Posterior vena cava (tissue), 2 donors: ENCODE results near the gene DLG5. TPM values are rescaled to one million over a fixed set of nuclear protein-coding genes. Genes with fewer than 3 reads are reported as not detected.
A peak's percentile ranks its signal among the peaks of the same experiment; 100 is the strongest.
"Not testable (repeated sequence)": the region's sequence is repeated elsewhere in the genome, so short reads cannot be mapped to it uniquely, and the experiment has no call there.

ENCODE experiments used
- DNase-seq: peaks from one replicate; pipeline ENCODE4 v3.0.0-alpha.2; 2020; ENCODE audit warnings: low spot score
- intact Hi-C, 2 donors: fragments of 100-400 bp; cut with DNase I; formaldehyde crosslinking; loops; one replicate each; pipeline versions ENCODE4 v1.14.1 to v1.14.2; 2022 to 2023
- total RNA-seq, 2 donors: library from RNA; stranded (reverse); fragmentation: NEBNext Ultra II Directional; extraction: Animal tissue kit (Norgen Biotek cat#: 25700); gene quantifications; one replicate each; pipeline ENCODE4 v1.2.1, GENCODE V29; 2021
- donor health status: DM: yes; HTN: yes; CAD: no.
- donor health status: DM: yes; HTN: yes; CAD: no.

Gene DLG5
- total RNA-seq, 2 donors from 2014 or later = 34.4 to 39.9 TPM

- peak; percentile 70 for DNase-seq
- intact Hi-C loops = no loop called here
These were observed 132.1 kb downstream of the DLG5 start for GRCh38 chr10:77794256-77795142.

GRCh38 chr10:77793831-77794230, 132.7 kb downstream of the DLG5 start:
- intact Hi-C loops = no loop called here
- DNase-seq = peak; percentile 70

GRCh38 chr10:77792155-77792554, 134.4 kb downstream of the DLG5 start:
- DNase-seq = peak; percentile 52
- intact Hi-C loops = no loop called here

GRCh38 chr10:77791506-77791905, 135.0 kb downstream of the DLG5 start:
- intact Hi-C loops = no loop called here
- DNase-seq = peak; percentile 36

DNA sequence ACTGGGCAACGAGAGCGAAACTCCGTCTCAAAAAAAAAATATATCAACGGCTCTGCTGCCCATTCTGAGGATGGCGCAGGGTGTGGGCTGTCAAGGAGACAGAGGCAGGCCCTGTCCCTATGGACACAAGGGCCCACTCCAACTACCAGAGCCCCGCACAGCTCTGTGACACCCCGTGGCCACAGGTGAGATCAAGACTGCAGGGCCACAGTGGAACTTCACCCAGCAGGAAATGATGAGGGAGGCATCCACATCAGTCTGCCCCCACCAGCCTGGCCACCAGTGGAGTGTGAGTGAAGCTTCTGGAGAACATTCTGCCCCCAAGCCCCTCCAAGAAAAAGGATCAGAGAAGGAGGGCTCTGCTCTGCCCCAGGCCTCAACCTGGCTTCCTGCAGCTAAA, 136.7 kb downstream of the DLG5 start:
- intact Hi-C loops = no loop called here
- DNase-seq = peak; percentile 53

GRCh38 chr10:77789016-77789415, 137.5 kb downstream of the DLG5 start:
- intact Hi-C loops = no loop called here
- peak; percentile 37 for DNase-seq

GRCh38 chr10:77788496-77789010, 138.0 kb downstream of the DLG5 start:
- intact Hi-C loops = no loop called here
- peak; percentile 74 for DNase-seq

- intact Hi-C loops = no loop called here
- DNase-seq = peak; percentile 57
These were observed 139.1 kb downstream of the DLG5 start for GRCh38 chr10:77787440-77787839.

DNA sequence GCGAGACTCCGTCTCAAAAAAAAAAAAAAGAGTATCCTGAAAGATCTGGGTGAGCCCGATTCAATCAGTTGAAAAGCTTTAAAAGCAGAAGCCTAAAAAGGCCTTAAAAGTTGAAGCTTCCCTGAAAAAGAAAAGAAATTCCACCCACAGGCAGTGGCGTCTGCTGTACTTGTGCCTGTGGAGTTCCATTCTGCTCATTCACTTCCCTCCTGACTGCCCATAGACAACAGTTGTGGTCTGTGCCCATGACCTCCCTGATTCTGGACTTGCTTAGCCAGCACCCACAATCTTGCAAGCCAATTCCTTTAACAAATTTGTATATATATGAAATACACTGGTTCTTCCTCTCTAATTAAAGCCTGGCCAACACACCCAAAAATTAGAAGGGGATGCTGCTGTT, 141.7 kb downstream of the DLG5 start:
- intact Hi-C loops = no loop called here
- no peak for DNase-seq

- intact Hi-C loops = no loop called here
- DNase-seq = peak; percentile 43
These were observed 144.1 kb downstream of the DLG5 start for GRCh38 chr10:77782328-77783061.

- intact Hi-C loops = no loop called here
These were observed 144.9 kb downstream of the DLG5 start for GRCh38 chr10:77781451-77782327.

DNA sequence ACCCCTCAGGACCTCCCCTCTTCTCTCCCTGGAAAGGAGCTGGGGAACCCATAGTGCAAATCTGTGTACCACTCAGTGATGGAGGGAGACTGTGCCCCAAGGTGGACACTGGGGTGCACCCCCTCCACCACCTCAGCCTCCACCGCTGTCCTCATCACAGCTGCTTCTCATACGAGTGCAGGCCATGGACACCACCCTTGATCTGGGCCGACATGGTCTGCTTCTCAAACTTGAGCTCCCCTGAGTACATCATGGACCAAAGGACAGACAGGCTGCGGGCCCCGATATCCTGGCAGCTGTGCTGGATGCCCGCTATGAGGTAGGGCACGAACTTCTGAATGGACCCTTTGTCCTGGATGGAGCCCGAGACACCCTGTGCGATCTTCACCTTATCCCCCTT, 146.4 kb downstream of the DLG5 start:
- peak; percentile 32 for DNase-seq
- intact Hi-C loops = no loop called here

More at GRCh38 chr10:77781451-77782327, 144.9 kb downstream of the DLG5 start:
- peak; percentile 75 for DNase-seq

DNA sequence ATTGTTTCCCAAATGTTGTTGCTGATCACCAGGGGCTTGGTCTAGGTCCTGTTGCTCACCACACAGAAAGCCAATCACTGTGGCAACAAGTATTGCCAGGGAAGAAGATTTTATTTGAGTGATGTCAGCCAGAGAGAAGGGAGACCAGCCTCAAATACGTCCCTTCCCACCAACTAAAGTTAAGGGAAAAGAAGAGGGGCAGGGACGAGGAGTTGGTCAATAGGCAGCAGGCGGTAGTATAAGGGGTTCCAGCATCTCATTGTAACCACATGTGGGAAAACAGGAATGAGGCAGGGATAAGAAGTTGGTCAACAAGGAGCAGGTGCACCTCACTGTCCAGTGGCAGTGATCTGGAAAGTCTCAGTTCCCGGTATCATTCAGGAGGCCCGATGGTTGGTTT, 150.1 kb downstream of the DLG5 start:
- intact Hi-C loops = no loop called here
- no peak for DNase-seq

DNA sequence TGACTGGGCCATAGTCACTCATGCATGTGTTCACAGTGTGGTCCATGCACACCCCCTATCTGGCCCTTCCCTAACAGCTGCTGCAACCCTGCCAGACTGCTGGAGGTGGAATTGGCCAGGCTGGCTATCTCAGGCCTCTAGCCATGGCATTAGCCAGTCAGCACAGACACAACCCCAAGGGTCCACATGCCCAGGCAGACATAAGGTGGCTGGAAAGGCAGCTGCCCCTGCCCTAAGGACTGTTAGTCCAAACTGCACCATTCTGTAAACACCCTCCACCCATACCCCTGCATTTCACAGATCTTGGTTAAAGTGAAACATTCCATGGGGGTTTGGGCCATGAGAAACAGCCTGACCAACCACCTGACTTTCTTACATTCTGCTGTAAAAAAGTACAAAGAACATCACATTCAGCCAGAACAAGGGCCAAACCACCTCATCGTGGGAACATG, 151.6 kb downstream of the DLG5 start:
- intact Hi-C loops = no loop called here
- DNase-seq = peak; percentile 37

DNA sequence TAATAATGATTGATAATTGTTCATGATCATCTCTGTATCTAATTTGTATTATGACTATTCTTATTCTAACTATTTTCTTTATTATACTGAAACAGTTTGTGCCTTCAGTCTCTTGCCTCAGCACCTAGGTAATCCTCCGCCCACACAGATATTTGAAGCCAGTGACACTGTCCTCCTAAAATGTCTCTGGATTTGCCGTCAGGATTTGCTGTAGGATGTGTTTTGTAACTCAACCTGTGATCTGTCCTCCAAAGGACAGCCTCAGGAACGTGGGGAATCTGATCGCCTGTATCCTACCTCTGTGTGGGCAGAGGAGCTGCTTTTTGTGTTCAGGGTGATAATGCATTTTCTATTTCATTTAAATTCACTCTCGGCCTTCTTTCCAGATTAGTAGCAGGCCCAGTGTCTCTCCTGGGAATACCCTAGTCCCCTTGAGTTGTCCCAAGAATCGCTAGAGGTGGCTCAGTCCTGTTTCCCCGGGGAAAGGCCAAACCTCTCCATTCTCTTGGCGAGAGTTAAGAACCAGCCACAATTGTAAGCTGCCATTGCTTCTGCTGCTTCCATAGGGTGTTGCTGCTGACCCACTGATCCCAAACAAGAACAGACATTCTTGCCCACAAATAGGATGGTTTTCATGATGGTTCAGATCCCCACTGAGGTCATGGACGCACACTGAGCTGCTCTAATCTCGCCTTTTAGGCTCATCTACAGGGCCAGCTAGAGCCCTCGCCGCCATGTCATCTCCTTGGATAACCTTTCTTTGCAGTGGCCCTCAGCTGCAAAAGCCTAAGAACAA, 152.7 kb downstream of the DLG5 start:
- DNase-seq = peak; percentile 42
- intact Hi-C loops = no loop called here

- DNase-seq = peak; percentile 43
- intact Hi-C loops = not testable (repeated sequence)
These were observed 153.5 kb downstream of the DLG5 start for GRCh38 chr10:77772852-77773600.

DNA sequence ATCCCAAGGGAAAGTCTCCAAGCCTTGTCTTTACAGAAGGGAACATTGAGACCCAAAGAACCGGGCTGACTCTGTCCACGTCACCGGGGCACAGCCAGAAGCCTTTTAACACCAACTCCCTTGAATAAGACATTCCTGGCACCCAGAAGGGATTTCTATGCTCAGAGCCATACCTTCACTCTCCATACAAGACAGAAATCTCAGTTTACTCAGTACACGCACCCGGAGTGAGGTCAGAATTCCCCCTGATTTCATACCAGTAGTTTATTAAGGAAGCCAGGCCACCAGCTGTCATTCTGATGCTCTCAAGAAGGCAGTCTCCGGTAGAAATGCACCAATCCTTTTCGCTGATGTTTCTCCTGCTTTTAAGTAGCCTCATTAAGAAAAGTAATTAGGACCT, 154.7 kb downstream of the DLG5 start:
- intact Hi-C loops = no loop called here
- peak; percentile 7 for DNase-seq

DNA sequence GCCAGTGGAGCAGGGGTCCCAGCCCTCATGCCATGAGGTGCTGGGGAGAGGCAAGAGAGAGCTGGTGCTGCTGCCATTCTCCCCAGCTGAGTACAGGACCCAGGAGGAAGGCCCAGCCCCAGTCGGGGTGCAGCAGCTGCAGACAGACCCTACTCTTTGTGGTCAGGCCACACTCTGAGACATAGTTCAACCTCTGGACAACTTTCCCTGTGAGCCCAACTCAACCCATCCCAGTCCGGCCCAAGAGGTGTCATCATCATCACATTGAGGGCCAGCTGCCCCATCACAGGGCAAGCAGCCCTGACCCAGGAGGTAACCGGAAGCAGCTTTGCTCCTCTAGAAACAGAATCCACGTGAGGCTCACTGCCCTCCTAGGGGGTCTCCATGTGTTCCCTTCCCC, 155.1 kb downstream of the DLG5 start:
- intact Hi-C loops = no loop called here

More for the DNA sequence above, 155.1 kb downstream of the DLG5 start:
- DNase-seq = peak; percentile 23
